Psoas muscle (tissue), 8 donors: ENCODE data around the gene GYPC. TPM values are rescaled to one million over a fixed set of nuclear protein-coding genes. Genes with fewer than 3 reads are reported as not detected.

Experiments
- ATAC-seq, 4 donors: fragments of 200-7000 bp; cut with Tn5 transposase; one replicate each; pipeline ENCODE4 v1.9.1; 2020; ENCODE audit warnings: moderate library complexity in 3 of 4, mild to moderate bottlenecking in 2 of 4
- DNase-seq, 2 donors: peaks; one replicate each; pipeline ENCODE4 v3.0.0-alpha.2; 2020
- H3K27ac ChIP-seq: fragments of 200-600 bp; one replicate; pipeline ENCODE4 v1.8.0; 2022
- H3K27me3 ChIP-seq, 3 donors: fragments of 200-600 bp in 1 of 3; one replicate each; pipeline versions ENCODE4 v1.6.1 to v1.8.0; 2013 to 2022; ENCODE audit warnings: low read length in 2 of 3, mild to moderate bottlenecking in 2 of 3, moderate library complexity in 1 of 3; ENCODE audit not compliant: insufficient read depth in 3 of 3
- H3K36me3 ChIP-seq, 2 donors: fragments of 200-600 bp in 1 of 2; one replicate each; pipeline versions ENCODE4 v1.6.1 to v1.8.0; 2013 to 2022; ENCODE audit warnings: low read depth in 1 of 2, mild to moderate bottlenecking in 1 of 2, moderate library complexity in 1 of 2; ENCODE audit not compliant: insufficient read depth in 1 of 2
- H3K4me1 ChIP-seq: fragments of 200-600 bp; one replicate; pipeline ENCODE4 v1.8.0; 2022
- H3K4me3 ChIP-seq: fragments of 200-600 bp; one replicate; pipeline ENCODE4 v1.8.0; 2022; ENCODE audit warnings: mild to moderate bottlenecking
- H3K9me3 ChIP-seq: fragments of 200-600 bp; one replicate; pipeline ENCODE4 v1.8.0; 2022
- CTCF ChIP-seq: fragments of 200-600 bp; IDR thresholded peaks from one replicate; pipeline ENCODE4 v1.8.0; 2022; ENCODE audit warnings: antibody characterized with exemption
- WGBS, 3 donors: extraction: QIAGEN DNeasy Blood & Tissue Kit; methylation state at CpG; one replicate each; pipeline versions ENCODE4 v1.1.6 to v1.1.7; 2013; 5-methylcytosine and 5-hydroxymethylcytosine counted together
- intact Hi-C, 2 donors: fragments of 100-400 bp; cut with DNase I; formaldehyde crosslinking; loops; one replicate each; pipeline versions ENCODE4 v1.11.0 to v1.14.2; 2022
- polyA plus RNA-seq, 3 donors: library from polyadenylated mRNA; stranded (reverse); fragments of 200-250 nt; gene quantifications; one replicate each; pipeline ENCODE4 v1.2.3, GENCODE V29; 2013
- total RNA-seq, 4 donors: library from RNA; stranded (reverse); fragmentation: NEBNext Ultra II Directional in 2 of 4; extraction: Animal tissue kit (Norgen Biotek cat#: 25700) in 2 of 4; gene quantifications; one replicate each; pipeline versions ENCODE4 v1.2.1 to v1.2.4, GENCODE V29; 2021 to 2023
- donor health status: healthy with polysubstance abuse.
- donor health status: DM: no; HTN: no; CAD: no; lungs with moderate emphysema.
- donor health status: Bipolar disorder and iron deficiency.
- donor health status: healthy.
- donor health status: DM: yes; HTN: yes; CAD: no.
- donor health status: DM: no; HTN: no; CAD: no.
- donor health status: DM: no; HTN: no; CAD: no.
- donor health status: DM: yes; HTN: yes; CAD: no.

The GYPC gene
- total and polyA plus RNA-seq, 7 donors: 53.4 to 144 (median 92.7) TPM

DNA sequence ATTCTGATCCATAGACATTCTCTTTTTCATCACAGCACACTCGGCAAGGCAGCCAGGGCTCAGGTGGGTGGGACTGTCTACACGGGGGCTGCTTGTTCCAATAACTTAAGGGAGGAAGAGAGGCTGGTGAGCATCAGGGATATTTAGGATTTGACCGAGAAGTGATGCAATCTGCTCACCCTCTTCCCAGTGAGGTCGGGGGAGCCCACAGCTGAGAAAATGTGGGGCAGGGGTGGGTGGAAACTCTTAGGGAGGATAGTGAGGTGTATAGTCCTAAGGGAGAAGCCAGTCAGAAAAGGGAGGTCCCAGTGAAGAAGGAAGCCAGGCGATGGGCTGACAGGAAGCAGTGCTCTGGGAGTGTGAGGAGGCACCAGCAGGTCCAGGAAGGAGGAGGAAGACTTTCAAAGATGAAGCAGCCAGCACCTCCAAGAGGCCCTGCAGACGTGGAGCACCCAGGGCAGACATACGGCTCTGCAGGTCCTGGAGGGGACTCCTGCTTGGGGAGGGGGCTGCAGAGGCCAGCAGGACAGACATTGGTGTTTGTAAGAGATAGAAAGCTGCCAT lies 76.8 kb downstream of the GYPC start:
- intact Hi-C loops: no loop called here
- Histone ChIP-seq H3K4me1 (no peaks in the 10 kb centered on the region), H3K27ac (no peak overlapping the region), H3K9me3 (no peaks in the 10 kb centered on the region), H3K27me3 (no peaks in the 10 kb centered on the region), H3K36me3 (no peaks in the 10 kb centered on the region), H3K4me3 (no peak overlapping the region)
- TF ChIP-seq CTCF: no peak
- ATAC-seq: no peak
- WGBS, 3 donors: 75 to 85% (median 84%) methylated on average over 7 of the region's 7 CpGs
- DNase-seq: no peak

DNA sequence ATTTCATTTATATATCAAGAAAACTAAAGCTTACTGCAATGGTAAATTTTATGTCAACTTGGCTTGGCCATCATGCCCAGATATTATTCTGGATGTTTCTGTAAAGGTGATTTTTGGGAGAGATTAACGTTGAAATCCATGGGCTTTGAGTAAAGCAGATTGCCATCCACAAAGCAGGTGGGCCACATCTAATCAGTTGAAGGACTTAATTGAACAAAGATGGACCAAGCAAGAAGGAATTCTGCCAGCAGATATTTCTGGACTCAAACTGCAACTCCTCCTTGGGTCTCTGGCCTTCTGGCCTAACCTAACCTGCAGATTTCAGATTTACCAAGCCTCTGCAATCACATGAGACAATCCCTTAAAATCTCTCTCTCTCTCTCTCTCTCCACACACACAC lies 77.8 kb downstream of the GYPC start:
- no peak for TF ChIP-seq CTCF
- Histone ChIP-seq H3K27ac (no peak overlapping the region), H3K27me3 (no peaks in the 10 kb centered on the region), H3K9me3 (no peaks in the 10 kb centered on the region), H3K36me3 (no peaks in the 10 kb centered on the region), H3K4me1 (no peaks in the 10 kb centered on the region), H3K4me3 (no peak overlapping the region)
- 88 to 90% (median 89%) methylated on average over 1 of the region's 1 CpG for WGBS, 3 donors
- intact Hi-C loops: no loop called here
- ATAC-seq: no peak
- DNase-seq: no peak

DNA sequence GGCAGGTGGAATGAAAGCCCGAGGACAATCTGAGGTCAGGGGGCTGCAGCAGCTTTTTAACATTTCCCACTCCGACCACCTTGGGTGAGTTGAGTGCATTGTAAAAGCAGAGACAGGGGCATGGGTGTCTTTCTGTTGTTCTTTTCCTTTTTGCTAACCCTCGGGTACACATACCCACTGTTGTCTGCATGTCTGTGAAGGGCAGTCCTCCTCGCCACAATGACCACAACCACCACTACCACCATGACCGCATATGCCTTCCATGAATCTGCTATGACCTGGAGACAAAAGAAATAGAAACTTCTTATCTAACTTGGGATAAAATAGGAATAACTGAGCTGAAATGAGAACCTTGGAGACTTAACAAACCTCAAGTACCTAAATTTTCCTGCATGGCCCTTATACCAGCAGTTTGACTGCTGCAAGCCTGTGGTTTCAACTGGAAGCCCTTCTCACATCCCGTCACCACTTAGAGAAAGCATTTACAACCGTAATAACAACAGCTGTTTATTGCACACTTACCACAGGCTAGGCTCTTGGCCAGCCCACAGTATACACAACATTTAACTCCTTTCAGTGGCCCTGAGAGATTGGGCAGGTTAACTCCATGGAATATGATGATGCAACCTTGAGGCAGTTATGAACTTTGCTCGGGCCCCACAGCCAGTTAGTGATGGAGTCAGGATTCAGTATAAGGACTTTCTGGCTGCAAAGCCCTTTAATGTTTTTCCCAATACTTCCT lies 80.3 kb downstream of the GYPC start:
- Histone ChIP-seq H3K4me1 (no peaks in the 10 kb centered on the region), H3K36me3 (no peaks in the 10 kb centered on the region), H3K27me3 (no peaks in the 10 kb centered on the region), H3K4me3 (no peak overlapping the region), H3K27ac (no peak overlapping the region), H3K9me3 (no peaks in the 10 kb centered on the region)
- WGBS, 3 donors: 61 to 71% (median 71%) methylated on average over 8 of the region's 8 CpGs
- ATAC-seq (no peak), DNase-seq (no peak)
- TF ChIP-seq CTCF: no peak
- intact Hi-C loops: no loop called here

DNA sequence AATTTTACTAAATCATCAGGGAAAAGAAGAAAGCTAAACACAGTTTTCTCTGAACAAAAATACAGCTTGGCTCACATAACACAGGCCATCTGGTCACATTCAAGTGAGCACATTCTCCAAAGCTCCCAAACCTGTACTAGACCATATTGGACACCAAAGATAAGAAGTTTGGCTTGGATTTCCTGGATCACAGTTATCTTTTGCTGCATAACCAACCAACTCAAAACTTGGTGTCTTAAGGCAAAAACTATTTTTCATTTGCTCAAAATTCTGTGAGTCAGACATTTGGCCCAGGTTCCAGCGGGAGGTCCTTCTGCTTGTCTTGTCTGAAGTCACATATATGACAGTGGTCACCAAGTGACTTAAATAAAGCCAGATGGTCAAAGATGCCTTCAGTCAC lies 83.2 kb downstream of the GYPC start:
- no peak for ATAC-seq
- intact Hi-C loops: no loop called here
- no peaks in the 10 kb centered on the region for H3K36me3 ChIP-seq
- no peak for TF ChIP-seq CTCF
- no peak overlapping the region for H3K4me3 ChIP-seq
- no peaks in the 10 kb centered on the region for H3K9me3 ChIP-seq
- H3K27me3 ChIP-seq: no peaks in the 10 kb centered on the region
- no peaks in the 10 kb centered on the region for H3K4me1 ChIP-seq
- no peak for DNase-seq
- 96 to 100% (median 97%) methylated on average over 1 of the region's 1 CpG for WGBS, 3 donors
- no peak overlapping the region for H3K27ac ChIP-seq

DNA sequence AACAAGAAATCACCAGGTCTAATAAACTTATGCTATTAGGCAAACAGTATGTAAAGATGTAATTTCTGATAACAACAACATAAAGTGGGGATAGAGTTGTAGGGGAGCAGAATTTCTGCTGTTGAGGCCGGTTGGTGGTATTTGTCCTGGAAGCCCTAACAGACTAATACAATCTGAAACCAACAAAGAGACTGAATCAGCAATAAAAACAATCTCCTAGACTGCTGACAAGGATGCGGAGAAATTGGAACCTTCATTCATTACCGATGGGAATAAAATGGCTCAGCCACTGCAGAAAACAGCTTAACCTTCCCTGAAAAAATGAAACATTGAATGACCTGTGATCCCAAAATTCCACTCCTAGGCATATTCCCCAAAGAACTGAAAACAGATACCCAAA lies 88.7 kb downstream of the GYPC start:
- no peak for ATAC-seq
- 56 to 75% (median 61%) methylated on average over 3 of the region's 3 CpGs for whole genome bisulfite sequencing, 3 donors

More for the DNA sequence above, 88.7 kb downstream of the GYPC start:
- H3K27ac ChIP-seq: no peak overlapping the region
- no peaks in the 10 kb centered on the region for H3K4me1 ChIP-seq
- H3K36me3 ChIP-seq: no peaks in the 10 kb centered on the region
- TF ChIP-seq CTCF: no peak
- intact Hi-C loops: no loop called here
- H3K27me3 ChIP-seq: no peaks in the 10 kb centered on the region
- no peak for DNase-seq
- H3K4me3 ChIP-seq: no peak overlapping the region
- no peaks in the 10 kb centered on the region for H3K9me3 ChIP-seq
